COLO829 (cell line): ENCODE data around the gene EFNA3.

ENCODE experiments used
- DNase-seq: peaks from one replicate; pipeline ENCODE4 v3.0.0; 2012; ENCODE audit warnings: low spot score

Gene EFNA3

DNA sequence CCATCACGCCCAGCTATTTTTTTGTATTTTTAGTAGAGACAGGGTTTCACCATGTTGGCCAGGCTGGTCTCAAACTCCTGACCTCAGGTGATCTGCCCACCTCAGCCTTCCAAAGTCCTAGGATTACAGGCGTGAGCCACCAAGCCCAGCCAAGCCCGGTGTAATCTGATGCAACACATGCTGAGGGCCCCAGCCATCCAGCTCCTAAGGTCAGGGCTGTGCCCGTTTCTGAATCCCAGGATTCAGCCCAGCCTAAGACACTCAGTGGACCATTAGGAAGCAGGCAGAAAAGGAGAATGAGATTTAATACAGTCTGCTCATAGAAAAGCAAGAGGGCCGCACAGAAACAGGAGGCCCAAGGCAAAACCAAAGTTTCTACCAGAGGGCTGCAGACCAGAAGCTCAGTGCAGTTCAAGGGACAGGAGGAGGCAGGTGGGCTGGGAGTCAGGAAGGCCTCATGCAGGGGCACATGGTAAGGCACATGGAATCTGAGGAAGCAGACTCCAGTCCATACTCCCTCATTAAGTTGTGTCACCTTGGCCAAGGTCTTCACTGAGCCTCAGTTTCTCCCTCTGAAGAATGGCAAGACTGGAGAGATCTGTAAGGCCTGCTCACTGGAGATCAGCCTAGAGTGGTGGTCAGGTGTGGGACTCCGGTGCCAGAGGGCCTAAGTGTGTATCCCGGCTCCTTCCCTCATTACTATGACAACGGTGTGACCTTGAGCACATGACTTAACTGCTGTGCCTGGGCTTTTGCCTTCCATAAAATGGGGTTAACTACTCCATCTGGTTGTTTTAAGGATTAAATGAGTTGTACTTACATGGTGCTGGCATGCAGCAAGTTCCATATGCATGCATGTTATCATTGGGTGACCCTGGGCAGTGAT is 29.9 kb upstream of the EFNA3 start:
- no peak for DNase-seq

DNA sequence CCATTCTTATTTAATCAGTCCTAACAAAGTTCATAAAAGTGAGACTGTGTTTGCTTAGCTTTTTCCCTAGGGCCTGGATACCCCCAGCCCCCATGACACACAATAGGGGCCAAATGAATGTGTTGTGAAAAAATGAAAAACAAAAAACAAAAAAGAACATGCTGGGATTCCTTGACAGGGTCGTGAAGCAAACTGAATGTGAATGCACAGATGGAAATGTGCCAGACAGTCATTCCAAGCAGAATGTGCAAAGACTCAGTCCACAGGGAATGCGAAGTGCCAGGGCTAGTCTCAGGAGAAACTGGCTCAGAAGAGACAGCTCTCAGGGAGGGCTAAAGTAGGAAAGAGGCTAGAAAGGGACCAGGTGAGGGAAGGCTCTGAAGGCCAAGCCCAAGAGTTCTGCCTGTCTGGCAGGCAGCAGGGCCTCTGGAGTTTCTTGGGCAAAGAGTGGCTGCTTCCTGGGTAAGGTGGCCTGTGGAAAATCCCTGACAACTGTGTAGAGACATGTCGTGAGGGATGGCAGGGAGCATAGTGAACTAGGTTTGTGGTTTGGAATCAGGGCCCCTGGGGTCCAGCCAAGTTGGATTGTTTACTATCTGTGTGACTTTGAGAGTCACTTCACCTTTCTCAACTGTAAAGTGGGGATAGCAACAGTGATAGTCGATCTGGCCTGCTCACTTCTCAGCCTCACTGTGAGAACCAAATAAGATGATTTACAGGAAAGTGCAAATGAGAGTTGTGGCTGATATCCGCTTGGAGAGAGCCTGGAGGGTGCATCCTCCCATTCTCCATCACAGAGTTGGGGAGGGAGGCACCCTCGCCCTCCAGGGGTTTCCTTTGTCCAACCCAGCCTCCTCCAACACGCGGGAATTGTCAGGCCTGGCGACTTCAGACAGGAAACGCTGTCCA is 28.7 kb upstream of the EFNA3 start:
- peak; percentile 27 for DNase-seq

DNA sequence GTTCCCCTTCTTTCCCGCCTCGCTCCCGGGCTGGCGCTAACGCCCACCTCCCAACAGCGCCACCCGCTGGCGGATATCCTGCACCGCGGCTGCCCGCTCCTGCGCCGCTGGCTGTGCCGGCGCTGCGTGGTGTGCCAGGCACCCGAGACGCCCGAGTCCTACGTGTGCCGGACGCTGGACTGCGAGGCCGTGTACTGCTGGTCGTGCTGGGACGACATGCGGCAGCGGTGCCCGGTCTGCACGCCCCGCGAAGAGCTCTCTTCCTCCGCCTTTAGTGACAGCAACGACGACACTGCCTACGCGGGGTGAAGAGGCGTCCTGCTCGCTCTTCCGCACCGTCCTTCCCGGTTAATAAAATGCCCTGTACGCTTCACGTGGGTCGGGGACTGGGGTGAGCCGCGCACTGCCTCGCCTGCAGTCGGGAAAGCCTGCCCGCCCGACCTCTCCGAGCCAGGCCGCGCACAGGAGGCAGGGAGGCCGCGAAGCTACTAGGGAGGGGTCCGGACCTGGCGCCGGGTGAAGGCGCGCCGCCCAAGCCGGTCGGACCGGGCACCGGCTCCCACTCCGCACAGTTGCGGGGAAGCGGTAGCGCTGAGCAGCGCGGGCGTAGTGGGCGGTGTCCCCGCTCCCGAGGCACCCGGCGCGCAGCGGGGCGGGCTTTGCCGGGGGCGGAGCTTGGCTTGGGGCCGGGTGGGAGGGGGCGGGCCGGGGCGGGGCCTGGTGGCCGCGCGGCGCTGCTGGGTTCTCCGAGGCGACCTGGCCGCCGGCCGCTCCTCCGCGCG is 27.9 kb upstream of the EFNA3 start, which contains the start of gene ADAM15:
ADAM15 (plus strand) TSS at position 757 of the 782 bp plus-strand sequence. CDS start 71 bp downstream, outside the sequence.
- DNase-seq = peak; percentile 97

DNA sequence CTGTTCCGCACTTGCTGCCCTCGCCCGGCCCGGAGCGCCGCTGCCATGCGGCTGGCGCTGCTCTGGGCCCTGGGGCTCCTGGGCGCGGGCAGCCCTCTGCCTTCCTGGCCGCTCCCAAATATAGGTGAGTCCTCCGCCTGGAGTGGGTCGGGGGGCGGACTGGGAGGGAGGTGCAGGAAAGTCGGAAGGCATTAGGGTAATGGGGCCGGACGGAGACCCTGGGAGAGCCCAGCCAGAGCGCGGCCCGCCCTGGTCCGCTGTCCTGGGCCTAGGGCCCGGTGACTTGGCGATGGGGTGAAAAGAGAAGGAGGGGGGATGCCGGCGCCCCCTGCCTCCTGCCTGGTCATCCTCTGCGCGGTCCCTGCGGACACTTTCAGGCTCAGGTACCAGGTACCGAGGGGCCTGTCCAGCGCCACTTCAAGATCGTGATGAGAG is 27.3 kb upstream of the EFNA3 start:
- DNase-seq = no peak

DNA sequence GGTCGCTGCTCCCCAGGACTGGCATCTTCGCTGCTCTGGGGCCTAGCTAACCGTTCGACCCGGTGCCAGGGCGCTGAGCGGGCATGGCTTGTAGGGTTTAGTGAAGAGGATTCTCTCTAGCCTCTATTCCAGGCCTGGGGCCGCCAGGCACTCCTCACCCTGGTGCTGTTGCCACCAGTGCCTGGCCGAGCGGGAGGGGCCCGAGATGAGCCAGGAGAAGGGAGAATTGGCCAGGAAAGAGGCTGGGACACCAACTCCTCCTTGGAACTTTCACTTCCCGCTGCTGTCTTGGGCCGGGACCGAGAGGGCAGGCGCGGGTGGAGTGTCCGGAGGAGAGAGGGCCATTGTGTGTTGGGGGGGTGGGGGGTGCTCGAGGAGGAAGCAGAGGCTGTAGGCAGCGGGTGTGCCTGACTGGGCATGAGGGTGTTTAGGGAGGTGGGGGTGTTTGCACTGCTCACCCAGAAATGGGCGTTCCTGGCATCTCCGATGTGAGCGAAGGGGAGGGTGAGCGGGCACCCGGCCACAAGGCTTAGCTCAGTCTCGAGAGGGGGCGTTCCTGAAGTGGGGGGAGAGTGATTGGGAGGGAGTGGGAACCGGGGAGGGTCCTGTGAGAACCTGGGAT is 26.7 kb upstream of the EFNA3 start:
- peak; percentile 48 for DNase-seq

DNA sequence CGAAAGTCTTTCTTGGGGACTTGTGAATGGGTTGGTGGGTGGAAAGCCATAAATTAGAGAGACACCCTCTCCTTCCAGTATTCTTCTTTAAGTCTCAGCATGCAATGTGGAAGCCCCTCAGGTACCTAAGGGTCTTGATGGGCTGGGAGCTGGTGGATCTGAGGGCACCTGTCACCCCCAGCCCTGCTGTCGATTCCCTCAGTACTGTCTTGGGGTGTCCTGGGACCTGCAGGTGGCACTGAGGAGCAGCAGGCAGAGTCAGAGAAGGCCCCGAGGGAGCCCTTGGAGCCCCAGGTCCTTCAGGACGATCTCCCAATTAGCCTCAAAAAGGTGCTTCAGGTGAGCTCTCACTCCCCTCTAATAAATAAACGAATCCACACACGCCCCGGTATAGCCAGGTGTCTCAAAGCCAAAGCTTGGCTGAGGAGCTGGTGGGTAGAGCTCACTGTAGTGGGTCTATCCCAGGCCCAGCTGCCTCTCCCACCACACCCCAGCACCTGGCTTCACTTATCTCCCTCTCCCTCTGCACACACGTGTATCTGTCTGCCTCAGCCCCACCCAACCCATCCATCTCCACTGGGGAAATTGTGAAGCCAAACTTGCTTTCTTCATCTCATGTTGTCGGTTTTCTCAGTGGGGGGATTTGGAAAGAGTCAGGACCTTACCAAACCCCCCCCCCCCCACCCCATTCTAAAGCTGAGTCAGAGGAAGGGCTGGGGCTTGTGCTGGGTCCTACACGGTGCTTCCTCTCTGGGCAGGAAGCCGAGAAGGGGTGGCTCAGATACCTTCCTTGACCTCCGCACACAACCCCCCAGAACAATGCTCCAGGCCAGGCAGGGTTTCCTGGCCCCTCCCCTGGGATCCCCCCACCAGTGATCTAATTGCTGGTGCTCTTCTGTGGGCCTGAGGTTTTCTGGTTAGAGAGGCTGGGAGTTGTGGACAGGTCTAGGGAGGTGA is 25.9 kb upstream of the EFNA3 start:
- no peak for DNase-seq

DNA sequence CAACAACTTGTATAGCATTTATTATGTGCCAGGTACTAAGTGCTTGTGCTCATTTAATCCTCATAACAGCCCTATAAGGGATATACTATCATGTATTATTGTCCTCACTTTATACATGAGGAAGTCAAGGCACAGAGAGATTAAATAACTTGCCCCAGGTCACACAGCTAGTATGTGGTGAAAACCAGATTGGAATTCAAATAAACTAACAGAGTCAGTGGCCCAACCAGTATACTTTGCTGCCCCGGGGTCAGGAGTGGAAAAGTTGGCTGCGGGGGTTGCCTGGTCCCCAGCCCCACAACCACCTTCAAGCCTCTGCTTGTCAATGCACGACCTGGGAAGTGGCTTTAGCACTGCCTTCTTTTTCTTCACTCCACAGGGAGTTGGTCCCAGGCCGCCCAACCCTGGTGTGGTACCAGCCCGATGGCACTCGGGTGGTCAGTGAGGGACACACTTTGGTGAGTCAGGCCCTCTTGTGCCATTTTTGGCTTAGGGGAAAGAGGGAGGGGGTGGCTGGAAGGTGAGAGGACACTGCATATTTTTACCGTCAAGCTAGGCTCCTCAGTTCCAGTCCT is 25.0 kb upstream of the EFNA3 start:
- no peak for DNase-seq

DNA sequence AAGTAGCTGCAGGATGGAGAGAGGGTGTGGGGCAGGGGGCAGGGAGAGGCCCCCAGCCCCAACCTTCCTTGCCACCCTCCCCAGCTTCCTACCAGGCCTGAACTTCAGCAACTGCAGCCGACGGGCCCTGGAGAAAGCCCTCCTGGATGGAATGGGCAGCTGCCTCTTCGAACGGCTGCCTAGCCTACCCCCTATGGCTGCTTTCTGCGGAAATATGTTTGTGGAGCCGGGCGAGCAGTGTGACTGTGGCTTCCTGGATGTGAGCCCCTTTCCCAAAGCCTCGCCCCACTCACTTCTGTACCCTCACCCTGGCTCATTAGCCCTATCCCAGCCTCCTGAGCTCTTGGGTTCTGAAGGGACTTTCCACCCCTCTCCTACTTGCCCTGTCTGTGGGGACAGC is 21.5 kb upstream of the EFNA3 start:
- no peak for DNase-seq

DNA sequence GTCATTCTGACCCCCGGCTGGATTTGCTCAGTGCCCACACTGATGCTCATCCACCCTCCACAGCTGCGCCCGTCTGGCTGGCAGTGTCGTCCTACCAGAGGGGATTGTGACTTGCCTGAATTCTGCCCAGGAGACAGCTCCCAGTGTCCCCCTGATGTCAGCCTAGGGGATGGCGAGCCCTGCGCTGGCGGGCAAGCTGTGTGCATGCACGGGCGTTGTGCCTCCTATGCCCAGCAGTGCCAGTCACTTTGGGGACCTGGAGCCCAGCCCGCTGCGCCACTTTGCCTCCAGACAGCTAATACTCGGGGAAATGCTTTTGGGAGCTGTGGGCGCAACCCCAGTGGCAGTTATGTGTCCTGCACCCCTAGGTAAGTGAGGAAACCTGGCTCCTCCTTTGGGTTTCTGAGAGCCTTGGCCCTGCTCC is 20.8 kb upstream of the EFNA3 start:
- DNase-seq = no peak

DNA sequence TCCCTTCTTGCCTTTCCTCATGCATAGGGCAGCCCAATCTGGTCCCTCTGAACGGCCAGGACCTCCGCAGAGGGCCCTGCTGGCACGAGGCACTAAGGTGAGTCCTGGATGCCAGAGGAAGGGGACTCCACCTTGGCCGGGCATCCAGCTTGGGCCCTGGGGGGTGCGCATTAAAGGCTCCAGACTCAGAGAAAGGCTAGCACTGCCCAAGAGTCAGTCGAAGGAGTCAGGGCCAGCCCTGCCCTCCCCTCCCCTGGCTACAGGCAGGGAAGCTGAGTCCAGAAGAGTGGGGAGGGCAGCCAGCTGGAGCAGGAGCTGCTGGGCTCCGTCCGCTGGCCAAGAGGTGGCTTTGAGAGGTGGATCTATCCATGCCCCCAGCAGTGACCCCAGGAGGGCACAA is 17.9 kb upstream of the EFNA3 start:
- DNase-seq = no peak

DNA sequence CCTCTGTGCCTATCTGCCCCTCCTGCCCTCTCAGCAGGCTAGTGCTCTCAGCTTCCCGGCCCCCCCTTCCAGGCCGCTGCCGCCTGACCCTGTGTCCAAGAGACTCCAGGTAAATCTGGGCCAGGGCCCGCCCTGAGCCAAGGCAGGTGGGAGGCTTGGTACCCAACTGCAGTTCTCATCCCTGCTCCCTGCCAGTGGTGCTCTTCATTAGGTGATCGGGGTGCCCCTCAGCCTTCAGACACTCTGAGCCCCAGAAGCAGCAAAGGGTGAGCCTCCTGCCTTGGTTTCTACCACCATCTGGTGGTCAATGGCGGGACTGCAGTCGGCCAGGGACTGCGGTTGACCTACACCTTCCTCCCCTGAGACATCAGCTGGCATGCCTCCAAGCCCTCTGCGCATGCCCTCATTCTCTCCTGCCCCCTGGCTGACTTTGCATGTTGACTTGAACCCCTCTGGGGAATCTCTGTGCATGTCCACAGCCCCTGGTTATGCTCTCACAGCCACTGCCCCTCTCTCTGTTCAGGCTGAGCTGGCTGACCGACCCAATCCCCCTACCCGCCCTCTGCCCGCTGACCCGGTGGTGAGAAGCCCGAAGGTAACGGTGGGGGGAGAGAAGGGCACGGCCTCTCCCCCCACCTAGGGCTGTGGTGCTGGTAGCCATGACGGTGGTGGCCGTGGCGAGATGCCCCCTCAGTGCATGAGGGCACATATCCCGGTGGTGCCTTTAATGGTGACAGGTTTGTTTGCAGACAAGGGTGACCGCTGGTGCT is 17.1 kb upstream of the EFNA3 start:
- peak; percentile 88 for DNase-seq

DNA sequence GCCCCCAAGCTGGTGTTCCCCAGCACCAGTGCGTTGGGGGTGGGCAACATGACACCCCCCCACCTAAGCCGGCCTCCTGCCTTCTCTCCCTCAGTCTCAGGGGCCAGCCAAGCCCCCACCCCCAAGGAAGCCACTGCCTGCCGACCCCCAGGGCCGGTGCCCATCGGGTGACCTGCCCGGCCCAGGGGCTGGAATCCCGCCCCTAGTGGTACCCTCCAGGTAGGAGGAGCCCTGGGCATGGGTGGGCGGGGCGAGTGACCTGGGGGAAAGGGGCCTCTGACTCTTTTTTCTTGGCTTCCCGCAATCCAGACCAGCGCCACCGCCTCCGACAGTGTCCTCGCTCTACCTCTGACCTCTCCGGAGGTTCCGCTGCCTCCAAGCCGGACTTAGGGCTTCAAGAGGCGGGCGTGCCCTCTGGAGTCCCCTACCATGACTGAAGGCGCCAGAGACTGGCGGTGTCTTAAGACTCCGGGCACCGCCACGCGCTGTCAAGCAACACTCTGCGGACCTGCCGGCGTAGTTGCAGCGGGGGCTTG is 16.4 kb upstream of the EFNA3 start:
- no peak for DNase-seq

DNA sequence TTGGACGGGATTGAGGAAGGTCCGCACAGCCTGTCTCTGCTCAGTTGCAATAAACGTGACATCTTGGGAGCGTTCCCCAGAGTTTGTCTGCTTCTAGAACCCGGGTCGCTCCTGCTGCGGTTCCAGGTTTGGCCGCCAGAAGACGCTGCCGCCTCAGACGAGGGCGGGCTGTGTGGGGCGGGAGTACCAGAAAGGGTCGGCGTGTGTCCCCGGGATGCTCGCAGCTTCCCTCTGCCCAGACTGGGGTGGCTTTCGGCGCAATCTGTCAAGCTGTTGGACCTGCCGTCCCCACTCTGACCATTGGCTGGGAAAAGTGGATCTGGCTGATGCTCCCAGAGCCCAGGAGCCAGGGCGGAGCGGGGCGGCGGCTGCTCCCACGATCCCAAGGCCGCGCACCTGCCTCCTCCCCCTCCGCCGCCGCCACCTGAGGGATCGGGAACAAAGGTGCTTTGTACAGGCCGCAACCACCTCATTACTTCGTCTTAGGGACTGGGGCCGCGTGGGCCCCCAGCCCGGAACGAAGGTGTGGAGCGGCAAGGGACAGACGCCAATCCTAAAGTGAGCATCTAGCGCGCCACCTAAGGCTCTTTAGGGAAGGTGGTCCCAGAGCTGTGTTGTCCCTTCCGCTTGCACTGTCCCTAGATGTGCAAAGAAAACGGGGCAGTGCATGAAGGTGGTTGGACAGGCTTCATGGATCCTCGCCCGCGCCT is 15.8 kb upstream of the EFNA3 start:
- DNase-seq = no peak

DNA sequence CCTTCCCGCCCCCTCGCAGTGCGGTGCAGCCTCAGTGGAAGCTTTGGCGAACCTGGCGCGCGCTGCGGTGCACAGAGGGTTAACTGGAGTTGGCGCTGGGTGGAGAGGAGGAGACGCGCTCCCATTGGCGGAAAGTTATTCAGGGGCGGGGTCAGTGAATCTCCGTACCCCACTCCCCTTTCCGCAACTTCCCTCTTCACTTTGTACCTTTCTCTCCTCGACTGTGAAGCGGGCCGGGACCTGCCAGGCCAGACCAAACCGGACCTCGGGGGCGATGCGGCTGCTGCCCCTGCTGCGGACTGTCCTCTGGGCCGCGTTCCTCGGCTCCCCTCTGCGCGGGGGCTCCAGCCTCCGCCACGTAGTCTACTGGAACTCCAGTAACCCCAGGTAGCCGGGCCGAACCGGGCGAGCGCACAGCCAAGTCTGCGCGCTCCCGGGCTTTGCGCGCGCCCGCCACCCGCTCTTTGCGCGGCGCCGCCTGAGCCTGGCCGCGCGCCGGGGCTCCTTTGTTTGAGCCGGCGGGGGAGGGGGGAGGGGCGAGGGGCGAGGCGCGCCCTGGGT is 15.0 kb upstream of the EFNA3 start, which contains the start of gene EFNA4:
EFNA4 (plus strand) TSS at position 191 of the 561 bp plus-strand sequence; CDS start at position 275, 84 bp downstream.
- peak; percentile 89 for DNase-seq

DNA sequence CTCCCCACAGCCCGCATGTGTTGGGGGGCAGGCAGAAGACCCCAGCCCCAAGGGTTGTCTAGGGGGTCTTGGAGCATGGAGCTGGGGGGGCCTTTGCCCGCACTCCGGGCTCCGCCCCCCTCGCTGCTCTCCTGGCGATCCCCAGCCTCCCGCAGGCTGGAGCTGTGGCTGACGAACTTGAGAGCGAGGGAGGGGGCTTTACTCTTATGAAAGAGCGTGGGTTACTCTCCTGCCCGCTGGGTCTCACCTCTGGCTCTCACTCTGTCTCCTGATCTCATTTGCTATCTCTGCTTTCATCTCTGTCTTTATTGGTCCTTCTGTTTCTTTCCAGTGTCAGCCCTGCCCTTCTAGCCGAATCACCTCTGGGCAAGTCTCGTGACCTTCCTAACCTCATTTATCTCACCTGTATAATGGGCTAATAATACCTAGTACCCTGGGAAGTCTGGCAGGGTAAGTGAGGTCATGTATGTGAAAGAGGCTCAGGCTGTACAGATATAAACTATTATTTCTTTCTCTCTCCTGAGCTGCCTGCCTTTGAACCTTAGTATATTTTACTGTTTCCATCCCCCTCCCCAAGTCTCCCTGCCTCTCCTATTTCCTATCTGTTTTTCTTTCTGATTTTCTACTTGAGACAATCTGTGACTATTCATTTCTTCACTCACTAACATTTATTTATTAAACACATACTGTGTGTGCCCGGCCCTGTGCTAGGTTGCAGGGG is 14.4 kb upstream of the EFNA3 start:
- no peak for DNase-seq

DNA sequence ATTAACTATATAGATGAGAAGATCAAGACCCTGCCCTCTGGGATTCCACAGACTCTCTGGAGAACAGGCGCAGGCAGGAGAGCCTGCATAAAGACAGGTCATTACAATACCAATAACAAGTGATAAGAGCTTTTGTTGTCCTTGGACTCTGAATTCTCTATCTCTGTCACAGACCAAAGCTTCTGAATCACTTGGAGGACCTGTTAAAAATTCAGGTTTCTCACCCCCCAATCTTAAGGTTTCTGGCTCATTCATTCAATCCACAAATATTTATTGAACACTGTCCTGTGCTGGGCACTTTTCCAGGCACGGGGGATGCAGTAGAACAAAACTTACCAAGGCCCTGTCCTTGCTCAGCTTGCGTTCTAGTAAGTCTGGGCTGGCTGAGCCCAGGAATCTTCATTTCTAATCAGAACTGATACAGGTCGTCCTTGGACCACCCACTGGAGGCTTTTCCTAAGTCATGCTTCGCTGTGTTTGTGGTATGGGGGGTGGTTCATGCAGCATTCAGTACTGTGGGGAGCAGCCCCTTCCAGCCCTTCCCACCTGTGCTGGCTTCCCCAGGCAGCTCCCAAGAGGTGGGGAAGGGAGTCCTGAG is 13.7 kb upstream of the EFNA3 start:
- no peak for DNase-seq

DNA sequence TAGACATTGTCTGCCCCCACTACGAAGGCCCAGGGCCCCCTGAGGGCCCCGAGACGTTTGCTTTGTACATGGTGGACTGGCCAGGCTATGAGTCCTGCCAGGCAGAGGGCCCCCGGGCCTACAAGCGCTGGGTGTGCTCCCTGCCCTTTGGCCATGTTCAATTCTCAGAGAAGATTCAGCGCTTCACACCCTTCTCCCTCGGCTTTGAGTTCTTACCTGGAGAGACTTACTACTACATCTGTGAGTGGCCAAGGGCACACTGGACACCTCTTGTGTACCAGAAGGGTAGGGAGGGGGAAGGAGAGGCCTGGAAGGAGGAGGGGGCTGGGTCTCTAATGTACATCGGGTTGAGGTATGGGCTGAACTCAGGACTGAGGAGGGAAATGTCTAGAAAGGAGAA is 11.9 kb upstream of the EFNA3 start:
- no peak for DNase-seq
